Measurements from ENCODE around the gene BRMS1. TPM values are rescaled to one million over a fixed set of nuclear protein-coding genes. Genes with fewer than 3 reads are reported as not detected.

Gene BRMS1
- total RNA-seq, 1 experiment from 2014 or later, result 93.5 TPM

DNA sequence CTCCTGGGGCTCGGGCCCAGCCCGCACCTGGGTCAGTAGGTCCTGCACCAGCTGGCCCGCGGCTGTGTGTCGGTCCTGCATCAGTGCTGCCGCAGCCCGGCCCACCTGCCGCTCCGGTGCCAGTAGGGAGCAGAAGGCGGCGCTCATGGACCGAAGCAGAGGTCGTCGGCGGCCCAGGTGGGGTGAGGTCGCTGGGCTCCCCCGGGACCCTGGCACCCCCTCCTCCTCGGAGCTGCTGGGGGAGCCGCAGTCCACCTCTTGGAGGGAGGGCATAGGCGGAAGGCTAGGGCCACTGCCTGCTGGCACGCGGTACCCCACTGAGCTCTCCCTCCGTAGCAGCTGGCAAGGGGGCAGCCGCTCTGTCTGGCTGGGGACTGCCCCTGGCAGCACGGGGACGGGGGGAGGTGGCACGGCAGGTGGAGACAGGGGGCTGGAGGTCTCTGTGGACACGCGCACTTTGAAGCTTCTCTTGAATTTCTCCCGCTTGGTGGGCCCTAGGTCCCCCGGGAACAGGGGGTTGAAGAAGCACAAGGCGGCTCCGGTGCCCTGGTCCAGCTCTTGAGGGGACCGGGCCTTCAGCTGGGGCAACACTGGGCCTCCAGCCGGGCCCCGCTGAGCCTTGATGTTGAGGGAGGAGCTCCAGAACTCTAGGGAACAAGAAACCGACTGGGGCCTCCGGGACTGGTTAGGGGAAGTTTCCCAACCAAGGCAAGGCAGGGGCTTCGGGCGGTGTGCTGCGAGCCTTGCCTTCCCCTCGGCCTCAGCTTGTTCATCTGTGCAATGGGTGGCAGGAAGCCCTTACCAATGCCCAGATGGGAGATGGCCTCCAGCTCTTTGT lies 10.1 kb downstream of the BRMS1 start:
- peak overlapping the region; percentile 61 for H3K27ac ChIP-seq (ENCODE audit: low read depth, low read length, poor library complexity, severe bottlenecking)
- no TSS peak for BruUV-seq (replicated peaks)
- DNase-seq (ENCODE audit: low spot score), result no peak

DNA sequence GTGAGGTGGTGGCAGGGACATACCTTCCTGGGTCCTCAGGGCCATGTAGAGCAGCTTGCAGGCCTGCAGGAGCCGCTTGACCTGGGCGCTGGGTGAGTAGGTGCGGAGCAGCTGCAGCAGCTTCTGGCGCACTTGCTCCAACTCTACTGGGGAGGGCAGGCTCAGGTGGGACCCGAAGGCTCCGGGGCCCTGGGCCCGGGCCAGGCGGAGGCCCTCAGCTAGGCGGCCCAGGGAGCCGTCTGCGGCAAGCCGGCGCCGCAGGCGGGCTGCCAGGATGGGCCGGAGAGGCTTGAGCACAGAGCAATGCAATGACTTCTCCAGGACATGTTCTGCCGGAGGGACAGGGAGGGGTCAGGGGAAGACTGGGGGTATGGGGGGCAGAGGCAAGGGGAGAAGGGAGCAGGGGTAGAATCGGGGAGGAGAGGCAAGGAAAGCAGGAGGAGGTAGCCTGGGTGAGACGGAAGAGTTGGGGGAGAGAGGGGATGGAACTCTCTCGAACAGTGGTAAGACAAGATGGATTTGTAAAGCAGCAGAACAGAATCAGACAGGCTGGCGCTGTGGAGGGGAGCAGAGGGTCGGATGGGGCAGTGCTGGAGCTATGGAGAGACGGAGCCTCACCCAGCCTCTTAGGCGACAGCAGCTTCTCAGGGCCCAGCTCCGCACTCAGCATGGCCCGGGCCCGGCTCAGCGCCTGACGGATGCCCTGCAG lies 10.9 kb downstream of the BRMS1 start:
- Histone ChIP-seq H3K4me1 (ENCODE audit: insufficient read depth, low read length, poor library complexity, severe bottlenecking) (peaks cover 25% of the 10 kb centered on the region), H3K27ac (ENCODE audit: low read depth, low read length, poor library complexity, severe bottlenecking) (peak overlapping the region; percentile 25), H3K9me3 (ENCODE audit: low read depth, low read length, poor library complexity, severe bottlenecking) (no peaks in the 10 kb centered on the region), H3K36me3 (ENCODE audit: insufficient read depth, low read length, poor library complexity, severe bottlenecking) (peaks cover 7% of the 10 kb centered on the region), H3K27me3 (replicated peaks; ENCODE audit: insufficient read depth, low read depth, low read length, poor library complexity) (no peaks in the 10 kb centered on the region), H3K4me3 (ENCODE audit: low read depth, low read length, poor library complexity, severe bottlenecking) (no peak overlapping the region)
- intact Hi-C loops (cut with micrococcal nuclease; ENCODE audit: unreplicated experiment), result no loop called here
- TF ChIP-seq, protein P1, sequence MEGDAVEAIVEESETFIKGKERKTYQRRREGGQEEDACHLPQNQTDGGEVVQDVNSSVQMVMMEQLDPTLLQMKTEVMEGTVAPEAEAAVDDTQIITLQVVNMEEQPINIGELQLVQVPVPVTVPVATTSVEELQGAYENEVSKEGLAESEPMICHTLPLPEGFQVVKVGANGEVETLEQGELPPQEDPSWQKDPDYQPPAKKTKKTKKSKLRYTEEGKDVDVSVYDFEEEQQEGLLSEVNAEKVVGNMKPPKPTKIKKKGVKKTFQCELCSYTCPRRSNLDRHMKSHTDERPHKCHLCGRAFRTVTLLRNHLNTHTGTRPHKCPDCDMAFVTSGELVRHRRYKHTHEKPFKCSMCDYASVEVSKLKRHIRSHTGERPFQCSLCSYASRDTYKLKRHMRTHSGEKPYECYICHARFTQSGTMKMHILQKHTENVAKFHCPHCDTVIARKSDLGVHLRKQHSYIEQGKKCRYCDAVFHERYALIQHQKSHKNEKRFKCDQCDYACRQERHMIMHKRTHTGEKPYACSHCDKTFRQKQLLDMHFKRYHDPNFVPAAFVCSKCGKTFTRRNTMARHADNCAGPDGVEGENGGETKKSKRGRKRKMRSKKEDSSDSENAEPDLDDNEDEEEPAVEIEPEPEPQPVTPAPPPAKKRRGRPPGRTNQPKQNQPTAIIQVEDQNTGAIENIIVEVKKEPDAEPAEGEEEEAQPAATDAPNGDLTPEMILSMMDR (conservative IDR thresholded peaks at IDR 0.05; ENCODE audit: low read depth, low read length), result no peak
- TF ChIP-seq EZH2 (IDR thresholded peaks at IDR 0.05; ENCODE audit: borderline replicate concordance, low read depth, low read length, poor library complexity, severe bottlenecking), result no peak
- no peak for DNase-seq (ENCODE audit: low spot score)
- no TSS peak for BruUV-seq (replicated peaks)
- ChIA-PET CTCF (no interaction called here), POLR2A (ENCODE audit: low non-redundant PET) (no interaction called here)

More for the DNA sequence above, 10.1 kb downstream of the BRMS1 start:
- no peaks in the 10 kb centered on the region for H3K27me3 ChIP-seq (replicated peaks; ENCODE audit: insufficient read depth, low read depth, low read length, poor library complexity)
- CTCF ChIA-PET, result interaction anchor here (1.0 kb wide), 1 partner anchor 23 kb away, joined by 3 read pairs; no protein-coding TSS in a partner anchor
- H3K4me1 ChIP-seq (ENCODE audit: insufficient read depth, low read length, poor library complexity, severe bottlenecking), result peaks cover 25% of the 10 kb centered on the region
- H3K36me3 ChIP-seq (ENCODE audit: insufficient read depth, low read length, poor library complexity, severe bottlenecking), result peaks cover 7% of the 10 kb centered on the region
- intact Hi-C loops (cut with micrococcal nuclease; ENCODE audit: unreplicated experiment), result no loop called here
- no peaks in the 10 kb centered on the region for H3K9me3 ChIP-seq (ENCODE audit: low read depth, low read length, poor library complexity, severe bottlenecking)
- H3K4me3 ChIP-seq (ENCODE audit: low read depth, low read length, poor library complexity, severe bottlenecking), result no peak overlapping the region
- TF ChIP-seq, protein P1 (conservative IDR thresholded peaks at IDR 0.05; ENCODE audit: low read depth, low read length), result no peak
- TF ChIP-seq EZH2 (IDR thresholded peaks at IDR 0.05; ENCODE audit: borderline replicate concordance, low read depth, low read length, poor library complexity, severe bottlenecking), result no peak
- POLR2A ChIA-PET (ENCODE audit: low non-redundant PET), result no interaction called here

DNA sequence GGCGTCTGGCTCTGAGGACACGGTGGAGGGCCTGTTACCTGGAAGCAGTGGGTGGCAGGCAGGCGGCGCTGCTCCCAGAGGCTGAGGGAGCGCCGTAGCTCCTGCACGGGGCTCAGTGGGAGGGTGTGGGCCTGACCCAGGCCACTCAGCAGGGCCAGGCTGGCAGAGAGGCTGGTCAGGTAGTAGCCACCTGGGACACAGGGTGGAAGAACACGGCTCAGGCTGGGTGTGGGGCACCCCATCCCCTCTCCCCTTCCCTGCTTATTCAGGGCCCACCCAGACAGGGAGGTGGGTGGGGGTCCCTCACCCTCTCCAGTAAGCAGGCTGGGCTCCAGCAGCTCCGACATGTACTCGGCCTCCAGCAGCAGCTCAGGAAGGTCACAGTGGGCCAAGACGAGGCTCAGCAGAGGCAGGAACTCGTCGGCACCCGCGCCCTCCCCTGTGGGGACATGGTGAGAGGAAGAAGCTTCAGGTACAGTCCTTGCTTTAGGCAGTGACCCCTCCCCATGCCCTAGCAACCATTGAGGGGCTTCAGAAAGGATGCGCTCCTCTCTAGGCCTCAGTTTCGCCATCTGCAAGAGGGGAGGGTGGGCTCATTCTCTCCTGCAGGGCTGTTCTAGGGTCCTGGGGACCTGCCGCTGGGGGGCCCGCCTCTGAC lies 11.6 kb downstream of the BRMS1 start:
- no peak for DNase-seq (ENCODE audit: low spot score)
- Histone ChIP-seq H3K4me3 (ENCODE audit: low read depth, low read length, poor library complexity, severe bottlenecking) (no peak overlapping the region), H3K36me3 (ENCODE audit: insufficient read depth, low read length, poor library complexity, severe bottlenecking) (peaks cover 7% of the 10 kb centered on the region), H3K27me3 (replicated peaks; ENCODE audit: insufficient read depth, low read depth, low read length, poor library complexity) (no peaks in the 10 kb centered on the region), H3K4me1 (ENCODE audit: insufficient read depth, low read length, poor library complexity, severe bottlenecking) (peaks cover 29% of the 10 kb centered on the region), H3K27ac (ENCODE audit: low read depth, low read length, poor library complexity, severe bottlenecking) (peak overlapping the region; percentile 25), H3K9me3 (ENCODE audit: low read depth, low read length, poor library complexity, severe bottlenecking) (no peaks in the 10 kb centered on the region)
- BruUV-seq (replicated peaks), result no TSS peak
- ChIA-PET CTCF (no interaction called here), POLR2A (ENCODE audit: low non-redundant PET) (no interaction called here)
- TF ChIP-seq EZH2 (IDR thresholded peaks at IDR 0.05; ENCODE audit: borderline replicate concordance, low read depth, low read length, poor library complexity, severe bottlenecking), result no peak
- TF ChIP-seq, protein P1 (conservative IDR thresholded peaks at IDR 0.05; ENCODE audit: low read depth, low read length), result no peak
- intact Hi-C loops (cut with micrococcal nuclease; ENCODE audit: unreplicated experiment), result no loop called here
